Activated naive CD4-positive, alpha-beta T cell treated with anti-CD3 and anti-CD28 coated beads for 36 hours (primary cell): ENCODE results near the gene LOC128125822.
A peak's percentile ranks its signal among the peaks of the same experiment; 100 is the strongest.

Experiments
- CTCF ChIA-PET: fragments of 350-600 bp; sonication (Branson Sonifier 250); formaldehyde crosslinking; loops from one replicate; lab custom pipeline; 2021; ENCODE audit warnings: antibody characterized with exemption; lab: Charles Lee
- DNase-seq: peaks from one replicate; pipeline ENCODE4 v3.0.0-alpha.2; 2020
- H3K27ac Mint-ChIP-seq: one replicate; pipeline ENCODE4 v1.8.0; 2021; ENCODE audit warnings: mild to moderate bottlenecking, mixed read lengths
- H3K27me3 Mint-ChIP-seq: one replicate; pipeline ENCODE4 v1.8.0; 2021; ENCODE audit warnings: low read depth, mixed read lengths
- H3K36me3 Mint-ChIP-seq: one replicate; pipeline ENCODE4 v1.8.0; 2021; ENCODE audit warnings: low read depth, mixed read lengths
- H3K4me1 Mint-ChIP-seq: one replicate; pipeline ENCODE4 v1.8.0; 2021; ENCODE audit warnings: low read depth, mixed read lengths
- H3K4me3 Mint-ChIP-seq: one replicate; pipeline ENCODE4 v1.8.0; 2021; ENCODE audit warnings: mild to moderate bottlenecking, moderate library complexity, mixed read lengths
- H3K9me3 Mint-ChIP-seq: one replicate; pipeline ENCODE4 v1.8.0; 2021; ENCODE audit warnings: mixed read lengths
- intact Hi-C: fragments of 100-400 bp; cut with micrococcal nuclease; formaldehyde crosslinking; loops from one replicate; pipeline ENCODE4 v1.15.1; 2023

LOC128125822 gene

GRCh38 chr6:63560801-63561287 is 11.4 kb upstream of the LOC128125822 start:
- no peak overlapping the region for H3K4me3 Mint-ChIP-seq
- H3K27ac Mint-ChIP-seq = no peak overlapping the region
- intact Hi-C loops = no loop called here
- H3K36me3 Mint-ChIP-seq = no peaks in the 10 kb centered on the region
- H3K9me3 Mint-ChIP-seq = no peaks in the 10 kb centered on the region
- no peaks in the 10 kb centered on the region for H3K4me1 Mint-ChIP-seq
- H3K27me3 Mint-ChIP-seq = peaks cover 6% of the 10 kb centered on the region
- DNase-seq = no peak
- CTCF ChIA-PET = no interaction called here

- peaks cover 5% of the 10 kb centered on the region for H3K27me3 Mint-ChIP-seq
- no peak overlapping the region for H3K27ac Mint-ChIP-seq
- H3K4me3 Mint-ChIP-seq = no peak overlapping the region
- no peaks in the 10 kb centered on the region for H3K36me3 Mint-ChIP-seq
- no peak for DNase-seq
- CTCF ChIA-PET = no interaction called here
- H3K9me3 Mint-ChIP-seq = no peaks in the 10 kb centered on the region
- intact Hi-C loops = no loop called here
- no peaks in the 10 kb centered on the region for H3K4me1 Mint-ChIP-seq
Observed at GRCh38 chr6:63561288-63561687, 11.0 kb upstream of the LOC128125822 start.

DNA sequence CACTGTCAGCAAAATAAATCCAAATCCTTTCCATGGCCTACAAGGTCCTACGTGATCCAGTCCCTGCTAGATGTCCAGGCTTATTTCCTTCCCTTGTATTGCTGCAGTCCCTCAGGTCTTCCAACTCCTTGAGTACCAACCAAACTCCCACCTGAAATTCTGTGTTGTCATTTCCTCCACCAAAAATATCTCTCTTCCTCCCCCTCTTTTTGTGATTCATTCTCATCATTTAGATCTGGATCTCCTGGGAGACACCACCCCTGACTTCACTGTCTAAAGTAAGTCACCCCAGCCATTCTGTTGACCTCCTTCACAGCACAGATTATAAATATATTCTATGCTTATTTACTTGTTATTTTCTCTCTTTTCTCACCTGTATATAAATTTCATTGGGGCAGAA is 9.0 kb upstream of the LOC128125822 start:
- no peak for DNase-seq
- intact Hi-C loops = no loop called here
- Mint-ChIP-seq H3K4me1 (no peaks in the 10 kb centered on the region), H3K27me3 (no peaks in the 10 kb centered on the region), H3K4me3 (no peak overlapping the region), H3K9me3 (no peaks in the 10 kb centered on the region), H3K27ac (no peak overlapping the region), H3K36me3 (no peaks in the 10 kb centered on the region)
- CTCF ChIA-PET = no interaction called here

GRCh38 chr6:63565058-63565726 is 7.1 kb upstream of the LOC128125822 start:
- Mint-ChIP-seq H3K4me3 (no peak overlapping the region), H3K4me1 (no peaks in the 10 kb centered on the region), H3K36me3 (no peaks in the 10 kb centered on the region), H3K27me3 (no peaks in the 10 kb centered on the region), H3K9me3 (no peaks in the 10 kb centered on the region), H3K27ac (no peak overlapping the region)
- DNase-seq = no peak
- intact Hi-C loops = no loop called here
- CTCF ChIA-PET = interaction anchor here (0.6 kb wide), 1 partner anchor 190 kb away, joined by 3 read pairs; no protein-coding TSS in a partner anchor

GRCh38 chr6:63565727-63566596 is 6.3 kb upstream of the LOC128125822 start:
- no peaks in the 10 kb centered on the region for H3K36me3 Mint-ChIP-seq
- intact Hi-C loops = no loop called here
- CTCF ChIA-PET = no interaction called here
- no peaks in the 10 kb centered on the region for H3K4me1 Mint-ChIP-seq
- no peaks in the 10 kb centered on the region for H3K9me3 Mint-ChIP-seq
- no peaks in the 10 kb centered on the region for H3K27me3 Mint-ChIP-seq
- no peak overlapping the region for H3K27ac Mint-ChIP-seq
- H3K4me3 Mint-ChIP-seq = no peak overlapping the region
- no peak for DNase-seq

GRCh38 chr6:63567966-63568365 is 4.3 kb upstream of the LOC128125822 start:
- DNase-seq = no peak
- no peaks in the 10 kb centered on the region for H3K9me3 Mint-ChIP-seq
- intact Hi-C loops = no loop called here
- H3K27me3 Mint-ChIP-seq = no peaks in the 10 kb centered on the region
- H3K4me3 Mint-ChIP-seq = no peak overlapping the region
- no peaks in the 10 kb centered on the region for H3K36me3 Mint-ChIP-seq
- H3K4me1 Mint-ChIP-seq = peaks cover 5% of the 10 kb centered on the region
- H3K27ac Mint-ChIP-seq = no peak overlapping the region
- CTCF ChIA-PET = no interaction called here

DNA sequence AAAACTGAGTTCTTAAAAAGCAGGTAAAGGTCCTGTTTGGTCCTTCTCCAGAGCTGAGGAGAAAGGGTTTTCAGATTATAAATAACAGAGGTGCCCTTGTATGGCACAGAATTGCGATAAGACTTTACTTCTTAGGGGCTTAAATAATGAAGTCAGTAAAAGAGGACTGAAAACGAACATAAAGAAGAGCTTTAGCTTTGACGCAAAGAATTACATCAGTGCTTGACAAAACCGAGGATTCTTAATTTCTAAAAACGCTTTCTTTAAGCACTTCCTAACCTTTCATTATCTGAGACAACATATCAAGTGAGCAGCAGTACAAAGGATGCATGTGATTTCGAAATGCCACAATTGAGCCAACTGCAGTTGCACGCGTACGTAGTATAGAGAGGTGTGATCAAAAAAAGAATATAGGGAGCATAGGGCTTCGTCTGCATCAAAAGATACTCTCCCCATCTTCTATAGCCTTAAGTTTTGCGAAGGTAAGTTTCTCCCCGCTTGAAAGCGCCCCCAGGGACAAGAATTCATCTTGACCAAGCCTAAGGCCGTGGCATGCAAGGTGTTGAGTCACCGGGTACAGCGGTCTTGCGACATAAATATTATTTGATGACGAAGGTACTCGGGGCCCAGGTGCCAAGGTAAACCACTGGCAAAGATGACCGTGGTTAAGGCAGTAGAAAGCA is 778 bp upstream of the LOC128125822 start:
- Mint-ChIP-seq H3K4me3 (peak overlapping the region; percentile 86), H3K27me3 (no peaks in the 10 kb centered on the region), H3K9me3 (no peaks in the 10 kb centered on the region), H3K4me1 (peaks cover 24% of the 10 kb centered on the region), H3K27ac (peak overlapping the region; percentile 89), H3K36me3 (peaks cover 18% of the 10 kb centered on the region)
- DNase-seq = peak; percentile 63
- CTCF ChIA-PET = interaction anchor here (1.0 kb wide), 1 partner anchor 27 kb away, joined by 3 read pairs; no protein-coding TSS in a partner anchor
- intact Hi-C loops = loop anchor here (1.0 to 5.0 kb wide), 5 partner anchors 27 to 264 kb away; partner anchors contain the start of gene PHF3

- DNase-seq = no peak
- H3K27me3 Mint-ChIP-seq = no peaks in the 10 kb centered on the region
- peaks cover 28% of the 10 kb centered on the region for H3K4me1 Mint-ChIP-seq
- peak overlapping the region; percentile 86 for H3K4me3 Mint-ChIP-seq
- peak overlapping the region; percentile 95 for H3K27ac Mint-ChIP-seq
- H3K36me3 Mint-ChIP-seq = peaks cover 26% of the 10 kb centered on the region
- H3K9me3 Mint-ChIP-seq = no peaks in the 10 kb centered on the region
- CTCF ChIA-PET = interaction anchor here (1.3 to 2.3 kb wide), 4 partner anchors 26 to 220 kb away, joined by 3 to 28 read pairs (median 6); partner anchors contain the start of gene PHF3
- intact Hi-C loops = loop anchor here (1.0 to 5.0 kb wide), 4 partner anchors 26 to 265 kb away; partner anchors contain the start of gene PHF3
Observed at GRCh38 chr6:63572747-63573075, 431 bp downstream of the LOC128125822 start.

GRCh38 chr6:63573076-63573898 is 1.0 kb downstream of the LOC128125822 start:
- Mint-ChIP-seq H3K27me3 (no peaks in the 10 kb centered on the region), H3K9me3 (no peaks in the 10 kb centered on the region), H3K36me3 (peaks cover 26% of the 10 kb centered on the region), H3K4me3 (peak overlapping the region; percentile 86), H3K27ac (peak overlapping the region; percentile 95), H3K4me1 (peaks cover 28% of the 10 kb centered on the region)
- intact Hi-C loops = loop anchor here (2.0 to 5.0 kb wide), 2 partner anchors 54 to 266 kb away; no protein-coding TSS in a partner anchor
- DNase-seq = peak; percentile 69
- CTCF ChIA-PET = interaction anchor here (0.9 to 2.3 kb wide), 8 partner anchors 20 to 221 kb away, joined by 3 to 28 read pairs (median 4); partner anchors contain the start of gene PHF3

DNA sequence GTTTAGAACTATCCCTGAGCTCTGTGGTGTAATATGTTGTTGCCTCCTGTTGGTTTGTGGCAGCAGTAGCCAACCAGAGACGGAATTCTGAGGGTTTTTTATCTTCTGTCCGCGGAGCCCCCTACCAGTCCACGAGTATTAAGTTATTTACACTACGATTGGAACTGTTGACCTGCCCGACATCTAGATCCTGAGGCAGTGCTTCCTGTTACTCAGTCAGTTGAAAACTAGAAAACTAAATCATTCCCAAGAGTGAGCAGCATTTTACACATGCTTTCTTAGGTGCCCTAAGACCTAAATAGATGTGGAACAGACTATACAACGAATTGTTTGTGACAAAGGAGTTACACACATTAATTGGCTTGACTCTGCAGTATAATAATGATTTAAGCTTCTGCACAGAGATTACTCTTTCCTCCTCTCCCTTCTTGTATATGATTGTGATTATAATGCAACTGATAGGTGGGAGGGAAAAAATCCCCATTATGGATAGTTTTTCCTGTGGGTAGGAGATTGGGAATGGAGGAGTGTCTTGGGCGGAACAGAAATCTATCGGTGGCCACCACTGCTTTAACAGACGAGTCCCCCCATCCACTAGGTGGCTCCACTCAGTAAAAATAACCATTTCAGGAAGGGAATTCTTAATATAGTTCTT is 1.7 kb downstream of the LOC128125822 start:
- H3K4me3 Mint-ChIP-seq = peak overlapping the region; percentile 86
- H3K36me3 Mint-ChIP-seq = peaks cover 26% of the 10 kb centered on the region
- no peaks in the 10 kb centered on the region for H3K27me3 Mint-ChIP-seq

GRCh38 chr6:63574554-63574900 is 2.2 kb downstream of the LOC128125822 start:
- Mint-ChIP-seq H3K9me3 (no peaks in the 10 kb centered on the region), H3K36me3 (peaks cover 26% of the 10 kb centered on the region), H3K4me3 (peak overlapping the region; percentile 86), H3K27me3 (no peaks in the 10 kb centered on the region), H3K27ac (peak overlapping the region; percentile 95), H3K4me1 (peaks cover 28% of the 10 kb centered on the region)
- no peak for DNase-seq
- intact Hi-C loops = loop anchor here (1.0 to 5.0 kb wide), 3 partner anchors 190 to 267 kb away; no protein-coding TSS in a partner anchor
- CTCF ChIA-PET = interaction anchor here (0.6 to 2.3 kb wide), 11 partner anchors 14 to 222 kb away, joined by 3 to 28 read pairs (median 4); no protein-coding TSS in a partner anchor

More for the DNA sequence above, 1.7 kb downstream of the LOC128125822 start:
- peaks cover 28% of the 10 kb centered on the region for H3K4me1 Mint-ChIP-seq
- H3K9me3 Mint-ChIP-seq = no peaks in the 10 kb centered on the region
- CTCF ChIA-PET = interaction anchor here (0.6 to 2.3 kb wide), 14 partner anchors 14 to 221 kb away, joined by 3 to 28 read pairs (median 4); partner anchors contain the start of gene PHF3
- peak overlapping the region; percentile 95 for H3K27ac Mint-ChIP-seq
- DNase-seq = peak; percentile 59
- intact Hi-C loops = loop anchor here (1.0 to 5.0 kb wide), 4 partner anchors 55 to 267 kb away; no protein-coding TSS in a partner anchor
